Erythroblast (primary cell): ENCODE results near the gene MYF5.

ENCODE experiments used
- GATA1 ChIP-seq: IDR thresholded peaks from 2 replicates; pipeline ENCODE4 v1.6.1; 2011; ENCODE audit warnings: low read depth, mild to moderate bottlenecking, control low read depth, low read length, moderate library complexity
- POLR2A ChIP-seq: IDR thresholded peaks from 2 replicates; pipeline ENCODE4 v1.6.1; 2011; ENCODE audit warnings: mild to moderate bottlenecking, low read length

DNA sequence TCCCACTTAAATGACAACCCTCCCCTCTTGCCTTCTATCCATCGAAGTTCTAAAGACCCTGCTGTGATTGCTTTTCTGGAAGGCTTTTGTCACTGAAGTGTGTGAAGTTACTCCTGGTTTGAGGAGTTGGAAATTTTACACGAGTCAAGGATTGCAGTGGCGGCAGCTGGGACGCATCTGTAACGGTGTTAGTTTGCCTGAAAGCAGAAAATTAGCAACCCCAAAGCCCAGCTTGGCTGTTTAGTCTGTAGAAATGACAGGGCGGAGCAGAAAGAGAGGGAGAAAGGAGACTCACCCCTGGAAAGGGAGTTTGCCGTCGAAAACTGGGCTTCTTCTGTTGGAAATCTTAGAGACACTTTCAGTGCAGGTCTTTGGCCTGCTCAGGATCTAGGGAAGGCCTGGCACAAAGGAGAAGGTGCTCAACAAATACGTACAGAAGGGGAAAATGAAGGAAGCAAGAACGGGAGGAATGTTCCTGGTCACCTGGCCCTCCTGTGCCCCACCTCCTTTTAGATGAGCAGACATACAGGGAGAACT lies 931 bp upstream of the MYF5 start:
- TF ChIP-seq GATA1 (no peak), POLR2A (no peak)
